Measurements from ENCODE around the gene MRE11. TPM values are rescaled to one million over a fixed set of nuclear protein-coding genes. Genes with fewer than 3 reads are reported as not detected.
"Not testable (repeated sequence)": the region's sequence is repeated elsewhere in the genome, so short reads cannot be mapped to it uniquely, and the experiment has no call there.

MRE11 gene
- polyA plus RNA-seq, 1 of the 3 experiments (the other 2 are of a cell fraction) = 2.8 TPM

DNA sequence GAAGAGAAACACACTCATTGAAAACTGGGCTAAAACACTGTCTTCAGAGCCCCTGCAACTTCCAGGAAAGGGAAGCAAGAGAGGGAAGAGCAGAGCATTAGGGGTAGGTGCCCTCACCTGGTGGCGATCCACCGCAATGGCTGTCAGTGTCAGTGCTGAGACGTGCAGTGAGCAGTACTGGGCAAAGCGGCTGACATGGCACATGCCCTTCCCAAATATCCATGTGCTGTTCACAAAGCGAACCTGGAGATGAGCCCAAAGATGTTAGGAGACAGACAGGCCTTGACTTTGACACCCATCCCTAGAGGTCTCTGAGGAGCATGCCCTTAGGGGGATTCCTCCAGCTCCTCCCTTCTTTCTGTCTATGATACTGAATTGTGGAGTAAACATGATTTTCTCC, 97.4 kb downstream of the MRE11 start:
- no peak overlapping the region for H3K9ac ChIP-seq
- CTCF ChIA-PET = interaction anchor here (0.9 kb wide), 1 partner anchor 475 kb away, joined by 3 read pairs; no protein-coding TSS in a partner anchor

DNA sequence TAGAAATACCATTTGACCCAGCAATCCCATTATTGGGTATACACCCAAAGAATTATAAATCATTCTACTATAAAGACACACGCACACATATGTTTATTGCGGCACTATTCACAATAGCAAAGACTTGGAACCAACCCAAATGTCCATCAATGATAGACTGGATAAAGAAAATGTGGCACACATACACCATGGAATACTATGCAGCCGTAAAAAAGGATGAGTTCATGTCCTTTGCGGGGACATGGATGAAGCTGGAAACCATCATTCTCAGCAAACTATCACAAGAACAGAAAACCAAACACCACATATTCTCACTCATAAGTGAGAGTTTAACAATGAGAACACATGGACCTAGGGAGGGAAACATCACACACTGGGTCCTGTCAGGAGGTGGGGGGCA, 101.7 kb downstream of the MRE11 start:
- H3K4me3 ChIP-seq (ENCODE audit: low read depth in 2 of 2, low read length in 1 of 2); H3K9me2 ChIP-seq; POLR2A ChIA-PET; DNase-seq; H3K36me3 ChIP-seq (replicated peaks in 1 of 2; ENCODE audit: control insufficient read depth in 1 of 2, insufficient read depth in 2 of 2, low read length in 1 of 2); H3K4me1 ChIP-seq (ENCODE audit: control insufficient read depth in 1 of 2, insufficient read depth in 2 of 2, low read depth in 1 of 2, low read length in 1 of 2); H3K4me2 ChIP-seq; H3F3A ChIP-seq (replicated peaks; ENCODE audit: insufficient read depth); H3K27ac ChIP-seq (ENCODE audit: low read depth in 2 of 2, low read length in 1 of 2); H3K9me3 ChIP-seq; H3K79me2 ChIP-seq (ENCODE audit: insufficient read depth); H2AFZ ChIP-seq (ENCODE audit: low read depth); H4K20me1 ChIP-seq (ENCODE audit: insufficient read depth); H3K9ac ChIP-seq; CTCF ChIA-PET: not testable (repeated sequence)
- 65% methylated on average over 4 of the region's 4 CpGs for WGBS (ENCODE audit: low lambda C conversion rate)
- peaks cover 14% of the 10 kb centered on the region; the same call in 1 of the 2 replicates for H3K27me3 ChIP-seq (ENCODE audit: insufficient read depth)

More for the DNA sequence above, 97.4 kb downstream of the MRE11 start:
- no peak for DNase-seq
- no peaks in the 10 kb centered on the region for H3K36me3 ChIP-seq (replicated peaks in 1 of 2; ENCODE audit: control insufficient read depth in 1 of 2, insufficient read depth in 2 of 2, low read length in 1 of 2)
- TF ChIP-seq FOXM1 (IDR thresholded peaks at IDR 0.05; ENCODE audit: low read depth) = no peak
- no peak for TF ChIP-seq SMC3 (IDR thresholded peaks at IDR 0.05; ENCODE audit: low read depth, low read length)
- TF ChIP-seq, protein P1, sequence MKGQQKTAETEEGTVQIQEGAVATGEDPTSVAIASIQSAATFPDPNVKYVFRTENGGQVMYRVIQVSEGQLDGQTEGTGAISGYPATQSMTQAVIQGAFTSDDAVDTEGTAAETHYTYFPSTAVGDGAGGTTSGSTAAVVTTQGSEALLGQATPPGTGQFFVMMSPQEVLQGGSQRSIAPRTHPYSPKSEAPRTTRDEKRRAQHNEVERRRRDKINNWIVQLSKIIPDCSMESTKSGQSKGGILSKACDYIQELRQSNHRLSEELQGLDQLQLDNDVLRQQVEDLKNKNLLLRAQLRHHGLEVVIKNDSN (IDR thresholded peaks at IDR 0.05; ENCODE audit: borderline replicate concordance, low read depth) = no peak
- no peak for TF ChIP-seq JUND (IDR thresholded peaks at IDR 0.05)
- TF ChIP-seq, protein P2, sequence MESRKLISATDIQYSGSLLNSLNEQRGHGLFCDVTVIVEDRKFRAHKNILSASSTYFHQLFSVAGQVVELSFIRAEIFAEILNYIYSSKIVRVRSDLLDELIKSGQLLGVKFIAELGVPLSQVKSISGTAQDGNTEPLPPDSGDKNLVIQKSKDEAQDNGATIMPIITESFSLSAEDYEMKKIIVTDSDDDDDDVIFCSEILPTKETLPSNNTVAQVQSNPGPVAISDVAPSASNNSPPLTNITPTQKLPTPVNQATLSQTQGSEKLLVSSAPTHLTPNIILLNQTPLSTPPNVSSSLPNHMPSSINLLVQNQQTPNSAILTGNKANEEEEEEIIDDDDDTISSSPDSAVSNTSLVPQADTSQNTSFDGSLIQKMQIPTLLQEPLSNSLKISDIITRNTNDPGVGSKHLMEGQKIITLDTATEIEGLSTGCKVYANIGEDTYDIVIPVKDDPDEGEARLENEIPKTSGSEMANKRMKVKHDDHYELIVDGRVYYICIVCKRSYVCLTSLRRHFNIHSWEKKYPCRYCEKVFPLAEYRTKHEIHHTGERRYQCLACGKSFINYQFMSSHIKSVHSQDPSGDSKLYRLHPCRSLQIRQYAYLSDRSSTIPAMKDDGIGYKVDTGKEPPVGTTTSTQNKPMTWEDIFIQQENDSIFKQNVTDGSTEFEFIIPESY (IDR thresholded peaks at IDR 0.05; ENCODE audit: borderline replicate concordance, low read depth) = no peak
- TF ChIP-seq ELF1 (IDR thresholded peaks at IDR 0.05) = no peak
- TF ChIP-seq MXI1 (IDR thresholded peaks at IDR 0.05; ENCODE audit: low read depth, low read length) = no peak
- TF ChIP-seq RAD21 (IDR thresholded peaks at IDR 0.05; ENCODE audit: low read length) = no peak
- TF ChIP-seq POLR2AphosphoS5 (IDR thresholded peaks at IDR 0.05; ENCODE audit: low read depth, low read length) = no peak
- no peak for TF ChIP-seq NRF1 (IDR thresholded peaks at IDR 0.05; ENCODE audit: low read depth, low read length)
- TF ChIP-seq RXRA (IDR thresholded peaks at IDR 0.05; ENCODE audit: borderline replicate concordance, low read depth) = no peak
- WGBS (ENCODE audit: low lambda C conversion rate) = 59% methylated on average over 3 of the region's 5 CpGs
- POLR2A ChIA-PET = no interaction called here
- H3K9me2 ChIP-seq = no peaks in the 10 kb centered on the region
- no peak overlapping the region for H3K27ac ChIP-seq (ENCODE audit: low read depth in 2 of 2, low read length in 1 of 2)
- no peaks in the 10 kb centered on the region for H3K79me2 ChIP-seq (ENCODE audit: insufficient read depth)
- no peak overlapping the region for H3K4me3 ChIP-seq (ENCODE audit: low read depth in 2 of 2, low read length in 1 of 2)
- no peaks in the 10 kb centered on the region for H3K9me3 ChIP-seq
- H4K20me1 ChIP-seq (ENCODE audit: insufficient read depth) = no peaks in the 10 kb centered on the region
- H3K4me1 ChIP-seq (ENCODE audit: control insufficient read depth in 1 of 2, insufficient read depth in 2 of 2, low read depth in 1 of 2, low read length in 1 of 2) = peaks cover 0 to 6% of the 10 kb centered on the region in 2 experiments; a peak in 1 of 4 replicates
- H3K4me2 ChIP-seq = no peak overlapping the region
- peaks cover 43% of the 10 kb centered on the region for H3K27me3 ChIP-seq (ENCODE audit: insufficient read depth)
- H2AFZ ChIP-seq (ENCODE audit: low read depth) = no peak overlapping the region
- H3F3A ChIP-seq (replicated peaks; ENCODE audit: insufficient read depth) = no peaks in the 10 kb centered on the region

DNA sequence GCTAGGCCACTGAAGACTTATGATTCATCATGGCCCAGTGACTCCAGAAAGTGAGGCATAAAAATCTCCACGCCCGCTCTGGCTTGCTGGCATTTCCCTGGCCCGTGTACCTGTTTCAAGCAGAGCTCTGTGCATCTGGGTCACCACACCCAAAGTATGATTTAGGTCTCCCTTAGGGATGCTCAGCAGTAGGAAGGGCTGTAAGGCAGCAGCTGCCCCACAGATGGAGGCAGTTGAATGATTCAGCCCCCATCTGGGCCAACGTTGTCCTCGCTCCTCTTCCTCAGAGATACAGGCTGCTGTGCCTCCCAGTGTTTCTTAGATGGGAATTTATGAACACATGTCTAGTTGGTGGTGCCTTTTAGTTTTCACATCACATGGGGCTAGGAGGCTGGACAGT, 114.0 kb downstream of the MRE11 start:
- Histone ChIP-seq H3K9me2 (no peaks in the 10 kb centered on the region), H3K27me3 (ENCODE audit: insufficient read depth) (no peaks in the 10 kb centered on the region), H2AFZ (ENCODE audit: low read depth) (no peak overlapping the region), H3K9me3 (no peaks in the 10 kb centered on the region), H3K36me3 (replicated peaks in 1 of 2; ENCODE audit: control insufficient read depth in 1 of 2, insufficient read depth in 2 of 2, low read length in 1 of 2) (no peaks in the 10 kb centered on the region), H3K4me1 (ENCODE audit: control insufficient read depth in 1 of 2, insufficient read depth in 2 of 2, low read depth in 1 of 2, low read length in 1 of 2) (no peaks in the 10 kb centered on the region), H3K4me3 (ENCODE audit: low read depth in 2 of 2, low read length in 1 of 2) (no peak overlapping the region), H3K27ac (ENCODE audit: low read depth in 2 of 2, low read length in 1 of 2) (no peak overlapping the region), H4K20me1 (ENCODE audit: insufficient read depth) (no peaks in the 10 kb centered on the region), H3K79me2 (ENCODE audit: insufficient read depth) (no peaks in the 10 kb centered on the region), H3F3A (replicated peaks; ENCODE audit: insufficient read depth) (no peaks in the 10 kb centered on the region), H3K4me2 (no peak overlapping the region), H3K9ac (no peak overlapping the region)
- WGBS (ENCODE audit: low lambda C conversion rate) = 57% methylated on average over 5 of the region's 5 CpGs
- TF ChIP-seq SMC3 (IDR thresholded peaks at IDR 0.05; ENCODE audit: low read depth, low read length) (no peak), TEAD4 (IDR thresholded peaks at IDR 0.05; ENCODE audit: borderline replicate concordance, insufficient read depth) (no peak), RAD21 (IDR thresholded peaks at IDR 0.05; ENCODE audit: low read length) (no peak), TAF1 (IDR thresholded peaks at IDR 0.05; ENCODE audit: borderline replicate concordance, low read depth, low read length) (no peak), POLR2AphosphoS5 (IDR thresholded peaks at IDR 0.05; ENCODE audit: low read depth, low read length) (no peak), RXRA (IDR thresholded peaks at IDR 0.05; ENCODE audit: borderline replicate concordance, low read depth) (no peak), TCF12 (IDR thresholded peaks at IDR 0.05) (no peak)
- TF ChIP-seq, protein P2 (IDR thresholded peaks at IDR 0.05; ENCODE audit: borderline replicate concordance, low read depth) = no peak
- TF ChIP-seq, protein P1 (IDR thresholded peaks at IDR 0.05; ENCODE audit: borderline replicate concordance, low read depth) = no peak
- no peak for DNase-seq
- CTCF ChIA-PET = no interaction called here
- POLR2A ChIA-PET = no interaction called here
